HCT116 (cell line): ENCODE measurements around the gene FOXN1. TPM values are rescaled to one million over a fixed set of nuclear protein-coding genes. Genes with fewer than 3 reads are reported as not detected.

Source experiments
- ATAC-seq: fragments of 200-7000 bp; cut with Tn5 transposase; 2 replicates; pipeline ENCODE4 v1.9.1; 2020; ENCODE audit warnings: mild to moderate bottlenecking, moderate library complexity
- BruUV-seq: library from RNA; stranded (reverse); fragments of 400-500 nt; replicated peaks from 2 replicates; lab custom pipeline; 2021; lab: Mats Ljungman, UMichigan
- CTCF ChIA-PET: fragments of 300-600 bp; sonication (Branson Sonifier 250); formaldehyde crosslinking; loops from one replicate; lab custom pipeline; 2021; ENCODE audit warnings: antibody characterized with exemption; lab: Charles Lee
- POLR2A ChIA-PET: fragments of 300-600, 350-600 bp; sonication (Branson Sonifier 250); formaldehyde crosslinking; loops from one replicate; lab custom pipeline; 2021; ENCODE audit warnings: antibody characterized with exemption; lab: Charles Lee
- RAD21 ChIA-PET, 2 experiments: fragments of 300-600 bp; sonication (Branson Sonifier 250); formaldehyde crosslinking; loops; one replicate each; lab custom pipeline; 2023; ENCODE audit warnings: low total read pairs in 2 of 2; ENCODE audit not compliant: uncharacterized antibody in 2 of 2, unreplicated experiment in 2 of 2, low non-redundant PET in 1 of 2; lab: Charles Lee
- DNase-seq: peaks from one replicate; pipeline ENCODE4 v3.0.0-alpha.2; 2010; ENCODE audit warnings: low read depth, low spot score
- H2AFZ ChIP-seq: fragments of 200-600 bp; shearing (Covaris generic), sonication (generic); 2 replicates; pipeline ENCODE4 v1.6.1; 2017; ENCODE audit warnings: low read depth, mixed run types, mixed read lengths, antibody characterized with exemption, low read length; ENCODE audit not compliant: poor library complexity, severe bottlenecking
- H3K27ac ChIP-seq: 2 replicates; pipeline ENCODE4 v1.5.1; 2012; ENCODE audit warnings: low read depth, low read length
- H3K27me3 ChIP-seq: fragments of 200-600 bp; sonication (generic); 2 replicates; pipeline ENCODE4 v1.6.1; 2016; ENCODE audit warnings: mixed run types, low read length, mixed read lengths; ENCODE audit not compliant: insufficient read depth
- H3K36me3 ChIP-seq, 2 experiments: fragments of 200-500 bp in 1 of 2; fragments of 200-600 bp in 1 of 2; sonication (Bioruptor generic) in 1 of 2; sonication (generic) in 1 of 2; 2 replicates each; pipeline versions ENCODE4 v1.5.1 to v1.6.1; 2014 to 2016; ENCODE audit warnings: low read length in 2 of 2, inconsistent platforms in 1 of 2, mixed read lengths in 1 of 2, mixed run types in 1 of 2; ENCODE audit not compliant: insufficient read depth in 2 of 2, control insufficient read depth in 1 of 2
- H3K4me1 ChIP-seq, 2 experiments: fragments of 200-600 bp in 1 of 2; sonication (generic) in 1 of 2; 2 replicates each; pipeline versions ENCODE4 v1.5.1 to v1.6.1; 2012 to 2017; ENCODE audit warnings: low read length in 2 of 2, inconsistent platforms in 1 of 2, mild to moderate bottlenecking in 1 of 2, mixed read lengths in 1 of 2, mixed run types in 1 of 2, moderate library complexity in 1 of 2; ENCODE audit not compliant: insufficient read depth in 2 of 2, control insufficient read depth in 1 of 2
- H3K4me2 ChIP-seq: fragments of 200-600 bp; sonication (generic); 2 replicates; pipeline ENCODE4 v1.6.1; 2017; ENCODE audit warnings: mixed run types, low read length, mixed read lengths
- H3K4me3 ChIP-seq, 2 experiments: fragments of 200-600 bp in 1 of 2; sonication (generic) in 1 of 2; replicated peaks in 1 of 2; 2 replicates each; pipeline ENCODE4 v1.5.1; 2011 to 2016; ENCODE audit warnings: low read length in 2 of 2, control low read depth in 1 of 2, low read depth in 1 of 2, mild to moderate bottlenecking in 1 of 2, mixed read lengths in 1 of 2, mixed run types in 1 of 2
- H3K79me2 ChIP-seq: fragments of 200-600 bp; sonication (generic); 2 replicates; pipeline ENCODE4 v1.6.1; 2017; ENCODE audit warnings: mild to moderate bottlenecking, mixed run types, low read length, moderate library complexity, mixed read lengths; ENCODE audit not compliant: insufficient read depth
- H3K9ac ChIP-seq: fragments of 200-600 bp; sonication (generic); 2 replicates; pipeline ENCODE4 v1.6.1; 2016; ENCODE audit warnings: low read length, mixed read lengths
- H3K9me2 ChIP-seq: fragments of 200-600 bp; sonication (generic), shearing (Covaris generic); 2 replicates; pipeline ENCODE4 v1.6.1; 2017; ENCODE audit warnings: mixed run types, mild to moderate bottlenecking, moderate library complexity; ENCODE audit not compliant: insufficient read depth
- H3K9me3 ChIP-seq, 2 experiments: fragments of 200-500 bp in 1 of 2; fragments of 200-600 bp in 1 of 2; sonication (Bioruptor generic) in 1 of 2; sonication (generic) in 1 of 2; 2 replicates each; pipeline ENCODE4 v1.6.1; 2014 to 2017; ENCODE audit warnings: low read length in 2 of 2, mixed read lengths in 2 of 2, inconsistent platforms in 1 of 2, low read depth in 1 of 2, mild to moderate bottlenecking in 1 of 2, mixed run types in 1 of 2, moderate library complexity in 1 of 2; ENCODE audit not compliant: control insufficient read depth in 1 of 2, insufficient read depth in 1 of 2
- H4K20me1 ChIP-seq: fragments of 200-600 bp; sonication (generic), shearing (Covaris generic); 2 replicates; pipeline ENCODE4 v1.6.1; 2017; ENCODE audit warnings: mixed run types, mild to moderate bottlenecking, moderate library complexity; ENCODE audit not compliant: insufficient read depth
- ATF3 ChIP-seq: IDR thresholded peaks from 2 replicates; pipeline ENCODE4 v1.6.1; 2012
- CBX3 ChIP-seq: IDR thresholded peaks from 2 replicates; pipeline ENCODE4 v1.6.1; 2012; ENCODE audit warnings: low read depth
- CEBPB ChIP-seq: IDR thresholded peaks from 2 replicates; pipeline ENCODE4 v1.6.1; 2012; ENCODE audit warnings: low read depth
- EGR1 ChIP-seq: IDR thresholded peaks from 2 replicates; pipeline ENCODE4 v1.6.1; 2012; ENCODE audit warnings: low read depth
- ELF1 ChIP-seq: IDR thresholded peaks from 2 replicates; pipeline ENCODE4 v1.6.1; 2012; ENCODE audit warnings: low read depth, borderline replicate concordance
- EZH2phosphoT487 ChIP-seq: fragments of 200-600 bp; IDR thresholded peaks from 2 replicates; pipeline ENCODE4 v1.6.1; 2018; ENCODE audit warnings: antibody characterized with exemption, borderline replicate concordance
- FOSL1 ChIP-seq: IDR thresholded peaks from 2 replicates; pipeline ENCODE4 v1.6.1; 2012; ENCODE audit warnings: low read depth
- JUND ChIP-seq: IDR thresholded peaks from 2 replicates; pipeline ENCODE4 v1.6.1; 2012
- MAX ChIP-seq: IDR thresholded peaks from 2 replicates; pipeline ENCODE4 v1.6.1; 2012
- POLR2A ChIP-seq: IDR thresholded peaks from 2 replicates; pipeline ENCODE4 v1.7.0; 2011; ENCODE audit warnings: borderline replicate concordance; ENCODE audit not compliant: insufficient read depth, insufficient read length; ENCODE audit errors: extremely low read depth
- POLR2AphosphoS5 ChIP-seq: IDR thresholded peaks from 2 replicates; pipeline ENCODE4 v1.6.1; 2011; ENCODE audit warnings: mild to moderate bottlenecking, low read depth, low read length, moderate library complexity
- RAD21 ChIP-seq: IDR thresholded peaks from 2 replicates; pipeline ENCODE4 v1.6.1; 2012; ENCODE audit warnings: low read depth, mild to moderate bottlenecking
- REST ChIP-seq: IDR thresholded peaks from 2 replicates; pipeline ENCODE4 v1.6.1; 2012; ENCODE audit warnings: low read depth
- SIN3A ChIP-seq: IDR thresholded peaks from 2 replicates; pipeline ENCODE4 v1.6.1; 2012; ENCODE audit warnings: low read depth
- SP1 ChIP-seq: IDR thresholded peaks from 2 replicates; pipeline ENCODE4 v1.6.1; 2012; ENCODE audit warnings: low read depth
- SRF ChIP-seq: IDR thresholded peaks from 2 replicates; pipeline ENCODE4 v1.6.1; 2012; ENCODE audit warnings: low read depth
- ZFX ChIP-seq: fragments of 450-650 bp; IDR thresholded peaks from 2 replicates; pipeline ENCODE4 v1.6.1; 2017
- intact Hi-C: fragments of 100-400 bp; cut with micrococcal nuclease; formaldehyde crosslinking; loops from 2 replicates; pipeline ENCODE4 v1.10.0; 2022
- total RNA-seq: library from RNA; stranded (reverse); gene quantifications from one replicate; pipeline ENCODE4 v1.2.1, GENCODE V29; 2021; ENCODE audit not compliant: unreplicated experiment
- TF ChIP-seq, protein P1 (sequence below): IDR thresholded peaks from 2 replicates; pipeline ENCODE4 v1.6.1; 2011; ENCODE audit warnings: mild to moderate bottlenecking, low read length, moderate library complexity; ENCODE audit not compliant: insufficient replicate concordance; ENCODE audit errors: extremely low read depth

Gene FOXN1
- total RNA-seq, 1 experiment from 2014 or later, result not detected

- ChIA-PET POLR2A (no interaction called here), RAD21 (no interaction called here), CTCF (interaction anchor here (1.2 to 2.0 kb wide), 2 partner anchors 10 to 46 kb away, joined by 3 to 5 read pairs; no protein-coding TSS in a partner anchor)
- Histone ChIP-seq H3K79me2 (no peaks in the 10 kb centered on the region), H3K4me1 (no peaks in the 10 kb centered on the region; a peak in 1 of 4 replicates), H4K20me1 (no peaks in the 10 kb centered on the region), H3K27me3 (no peaks in the 10 kb centered on the region), H3K9me2 (no peaks in the 10 kb centered on the region), H2AFZ (no peak overlapping the region), H3K36me3 (no peaks in the 10 kb centered on the region), H3K4me2 (no peak overlapping the region), H3K9me3 (no peaks in the 10 kb centered on the region), H3K4me3 (no peak overlapping the region), H3K27ac (no peak overlapping the region; the same call in 1 of the 2 replicates), H3K9ac (no peak overlapping the region)
- intact Hi-C loops, result loop anchor here (2.0 to 10.0 kb wide), 2 partner anchors 53 to 179 kb away; no protein-coding TSS in a partner anchor
- DNase-seq, result no peak
- TF ChIP-seq EZH2phosphoT487 (no peak), ZFX (no peak), ELF1 (no peak), POLR2A (no peak), REST (no peak), ATF3 (no peak), POLR2AphosphoS5 (no peak), SIN3A (no peak), CBX3 (no peak), SRF (no peak), SP1 (no peak), RAD21 (no peak), EGR1 (no peak), FOSL1 (no peak), JUND (no peak), CEBPB (no peak), MAX (no peak)
- TF ChIP-seq, protein P1, sequence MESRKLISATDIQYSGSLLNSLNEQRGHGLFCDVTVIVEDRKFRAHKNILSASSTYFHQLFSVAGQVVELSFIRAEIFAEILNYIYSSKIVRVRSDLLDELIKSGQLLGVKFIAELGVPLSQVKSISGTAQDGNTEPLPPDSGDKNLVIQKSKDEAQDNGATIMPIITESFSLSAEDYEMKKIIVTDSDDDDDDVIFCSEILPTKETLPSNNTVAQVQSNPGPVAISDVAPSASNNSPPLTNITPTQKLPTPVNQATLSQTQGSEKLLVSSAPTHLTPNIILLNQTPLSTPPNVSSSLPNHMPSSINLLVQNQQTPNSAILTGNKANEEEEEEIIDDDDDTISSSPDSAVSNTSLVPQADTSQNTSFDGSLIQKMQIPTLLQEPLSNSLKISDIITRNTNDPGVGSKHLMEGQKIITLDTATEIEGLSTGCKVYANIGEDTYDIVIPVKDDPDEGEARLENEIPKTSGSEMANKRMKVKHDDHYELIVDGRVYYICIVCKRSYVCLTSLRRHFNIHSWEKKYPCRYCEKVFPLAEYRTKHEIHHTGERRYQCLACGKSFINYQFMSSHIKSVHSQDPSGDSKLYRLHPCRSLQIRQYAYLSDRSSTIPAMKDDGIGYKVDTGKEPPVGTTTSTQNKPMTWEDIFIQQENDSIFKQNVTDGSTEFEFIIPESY, result no peak
- no peak for ATAC-seq
- BruUV-seq, result no TSS peak
Measured at GRCh38 chr17:28495635-28496034, 10.5 kb upstream of the FOXN1 start.
